OCI-LY3 (cell line): ENCODE measurements around the gene MYOT.

Experiments
- EZH2phosphoT487 ChIP-seq: fragments of 200-600 bp; shearing (Covaris generic); IDR thresholded peaks from 2 replicates; pipeline ENCODE4 v1.6.1; 2018; ENCODE audit warnings: antibody characterized with exemption, mixed run types, low read depth
- TF ChIP-seq, protein P1 (sequence below): fragments of 200-600, 300-600 bp; sonication (generic); IDR thresholded peaks from 2 replicates; pipeline ENCODE4 v1.5.1; 2014; ENCODE audit warnings: antibody characterized with exemption, low read length, low read depth

DNA sequence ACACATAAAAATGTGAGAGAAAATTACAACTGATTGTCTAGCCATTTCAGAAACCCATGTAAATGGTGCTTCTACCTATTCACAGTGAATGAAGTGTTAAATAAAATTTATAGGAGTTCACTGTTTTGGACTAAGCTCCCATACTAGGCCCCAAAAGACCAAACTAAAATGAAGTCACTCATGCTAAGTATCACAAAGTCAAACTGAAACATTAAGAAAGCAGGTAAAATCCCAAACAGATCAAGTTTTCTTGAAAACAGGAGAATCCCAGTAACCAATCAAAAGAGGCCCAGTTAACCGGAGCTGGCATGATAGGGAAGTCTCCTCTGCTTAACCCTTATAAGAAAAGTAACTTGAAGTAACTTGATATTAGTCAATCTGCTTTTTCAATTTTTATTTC lies 35.2 kb upstream of the MYOT start:
- TF ChIP-seq, protein P1, sequence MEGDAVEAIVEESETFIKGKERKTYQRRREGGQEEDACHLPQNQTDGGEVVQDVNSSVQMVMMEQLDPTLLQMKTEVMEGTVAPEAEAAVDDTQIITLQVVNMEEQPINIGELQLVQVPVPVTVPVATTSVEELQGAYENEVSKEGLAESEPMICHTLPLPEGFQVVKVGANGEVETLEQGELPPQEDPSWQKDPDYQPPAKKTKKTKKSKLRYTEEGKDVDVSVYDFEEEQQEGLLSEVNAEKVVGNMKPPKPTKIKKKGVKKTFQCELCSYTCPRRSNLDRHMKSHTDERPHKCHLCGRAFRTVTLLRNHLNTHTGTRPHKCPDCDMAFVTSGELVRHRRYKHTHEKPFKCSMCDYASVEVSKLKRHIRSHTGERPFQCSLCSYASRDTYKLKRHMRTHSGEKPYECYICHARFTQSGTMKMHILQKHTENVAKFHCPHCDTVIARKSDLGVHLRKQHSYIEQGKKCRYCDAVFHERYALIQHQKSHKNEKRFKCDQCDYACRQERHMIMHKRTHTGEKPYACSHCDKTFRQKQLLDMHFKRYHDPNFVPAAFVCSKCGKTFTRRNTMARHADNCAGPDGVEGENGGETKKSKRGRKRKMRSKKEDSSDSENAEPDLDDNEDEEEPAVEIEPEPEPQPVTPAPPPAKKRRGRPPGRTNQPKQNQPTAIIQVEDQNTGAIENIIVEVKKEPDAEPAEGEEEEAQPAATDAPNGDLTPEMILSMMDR = no peak
- TF ChIP-seq EZH2phosphoT487 = no peak
